K562 (cell line): Measurements from ENCODE around the gene LSM12. TPM values are rescaled to one million over a fixed set of nuclear protein-coding genes. Genes with fewer than 3 reads are reported as not detected.
A peak's percentile ranks its signal among the peaks of the same experiment; 100 is the strongest.

Experiments used
- CAMTA2 ChIP-seq: fragments of 250-450 bp; sonication (Bioruptor Pico); conservative IDR thresholded peaks from 2 replicates; pipeline ENCODE4 v1.5.1; 2022
- CBFB ChIP-seq: sonication (generic); formaldehyde crosslinking; IDR thresholded peaks from 2 replicates; pipeline ENCODE4 v1.4.0; 2020; ENCODE audit warnings: mild to moderate bottlenecking, missing genetic modification reagents
- CHAMP1 ChIP-seq: fragments of 450-650 bp; IDR thresholded peaks from 2 replicates; pipeline ENCODE4 v1.6.1; 2016; ENCODE audit warnings: mild to moderate bottlenecking
- HDGF ChIP-seq: fragments of 450-650 bp; IDR thresholded peaks from 2 replicates; pipeline ENCODE4 v1.6.1; 2016
- HES1 ChIP-seq: fragments of 450-650 bp; IDR thresholded peaks from 2 replicates; pipeline ENCODE4 v1.6.1; 2016; ENCODE audit warnings: low read depth, mild to moderate bottlenecking, moderate library complexity
- HMBOX1 ChIP-seq: sonication (generic); IDR thresholded peaks from 2 replicates; pipeline ENCODE4 v1.6.1; 2016
- MTA2 ChIP-seq: fragments of 450-650 bp; IDR thresholded peaks from 2 replicates; pipeline ENCODE4 v1.6.1; 2016; ENCODE audit warnings: low read depth
- RBM22 ChIP-seq: fragments of 200-400 bp; formaldehyde crosslinking; IDR thresholded peaks from 2 replicates; pipeline ENCODE4 v1.6.1; 2018; ENCODE audit warnings: low read length, low read depth; ENCODE audit not compliant: poor library complexity, severe bottlenecking
- YY1 ChIP-seq, 3 experiments: IDR thresholded peaks; 2 replicates each; pipeline ENCODE4 v1.6.1; 2011; ENCODE audit warnings: low read length in 2 of 3, mild to moderate bottlenecking in 2 of 3, moderate library complexity in 2 of 3, borderline replicate concordance in 1 of 3, control low read depth in 1 of 3, low read depth in 1 of 3; ENCODE audit not compliant: insufficient read depth in 3 of 3, insufficient replicate concordance in 2 of 3, control insufficient read depth in 1 of 3, insufficient read length in 1 of 3; ENCODE audit errors: extremely low read depth in 1 of 3
- ZBTB12 ChIP-seq: fragments of 250-450 bp; sonication (Bioruptor Pico); IDR thresholded peaks from 2 replicates; pipeline ENCODE4 v1.4.0; 2020
- ZBTB26 ChIP-seq: fragments of 450-650 bp; formaldehyde crosslinking; IDR thresholded peaks from 2 replicates; pipeline ENCODE4 v1.4.0; 2022; ENCODE audit warnings: missing genetic modification characterization
- ZBTB49 ChIP-seq: sonication (generic); formaldehyde crosslinking; IDR thresholded peaks from 2 replicates; pipeline ENCODE4 v1.8.0; 2022; ENCODE audit warnings: missing genetic modification reagents, mild to moderate bottlenecking, borderline replicate concordance
- ZBTB9 ChIP-seq: fragments of 450-650 bp; formaldehyde crosslinking; IDR thresholded peaks from 2 replicates; pipeline ENCODE4 v1.4.0; 2020; ENCODE audit warnings: mild to moderate bottlenecking, moderate library complexity
- ZNF146 ChIP-seq: IDR thresholded peaks from one replicate; pipeline ENCODE4 v1.6.1; 2018; ENCODE audit warnings: missing compliant biosample characterization; ENCODE audit not compliant: unreplicated experiment
- polyA plus RNA-seq, 8 experiments: library from polyadenylated mRNA; depleted of rRNA in 4 of 8; stranded (reverse) in 5 of 8; unstranded in 3 of 8; fragments of >200 nt; fragmentation: Nextera tagmentation in 2 of 8; fragmentation: Illumina TruSeq in 1 of 8; extraction: Ambion mirVana in 2 of 8; extraction: Trizol in 1 of 8; gene quantifications; 2 replicates each; pipeline versions ENCODE4 v1.2.1 to v1.2.3, GENCODE V29; 2011 to 2014; ENCODE audit warnings: inconsistent platforms in 1 of 8, missing spikeins in 1 of 8
- total RNA-seq, 7 experiments: library from RNA; depleted of rRNA in 6 of 7; stranded (reverse); fragments of >200 nt in 6 of 7; fragmentation: Illumina TruSeq in 2 of 7; extraction: Trizol in 2 of 7; gene quantifications; 2 replicates each; pipeline versions ENCODE4 v1.2.1 to v1.2.3, GENCODE V29; 2011 to 2021; ENCODE audit warnings: low replicate concordance in 1 of 7

LSM12 gene
- total and polyA plus RNA-seq, 9 of the 15 experiments (the other 6 are each of a cell fraction or from before 2014, with no cell fraction given), result 53.0 to 258 (median 89.3) TPM

GRCh38 chr17:44110823-44111633 is 44.6 kb upstream of the LSM12 start (continued):
- TF ChIP-seq HMBOX1 (no peak), HDGF (no peak), RBM22 (peak; percentile 27), CBFB (no peak), YY1 (IDR thresholded peaks at IDR 0.05; ENCODE audit: borderline replicate concordance in 1 of 3, control insufficient read depth in 1 of 3, extremely low read depth in 1 of 3, insufficient read depth in 3 of 3, insufficient read length in 1 of 3, insufficient replicate concordance in 2 of 3, low read depth in 1 of 3, low read length in 2 of 3) (peak in 1 of 3 experiments; percentile 4), ZBTB26 (CRISPR knock-in tag) (no peak), CAMTA2 (no peak), ZNF146 (no peak), CHAMP1 (no peak), MTA2 (no peak), ZBTB49 (CRISPR knock-in tag) (no peak), ZBTB9 (CRISPR knock-in tag) (no peak), ZBTB12 (CRISPR knock-in tag) (no peak), HES1 (0 out of 2 replicates have a peak, but pooled peaks have one; percentile 31)
